Transverse colon (tissue), 4 donors: Measurements from ENCODE around the gene COX6B1. TPM values are rescaled to one million over a fixed set of nuclear protein-coding genes. Genes with fewer than 3 reads are reported as not detected.

Experiments
- DNase-seq: peaks from one replicate; pipeline ENCODE4 v3.0.0-alpha.2; 2019
- H3K27ac ChIP-seq, 4 donors: fragments of 200-600 bp; sonication (generic); 2 replicates each; pipeline ENCODE4 v1.5.1; 2016 to 2018; ENCODE audit warnings: inconsistent platforms in 4 of 4
- H3K27me3 ChIP-seq: fragments of 200-600 bp; sonication (generic); 2 replicates; pipeline ENCODE4 v1.5.1; 2017; ENCODE audit warnings: inconsistent platforms
- H3K36me3 ChIP-seq, 4 donors: fragments of 200-600 bp; sonication (generic); 2 replicates each; pipeline ENCODE4 v1.5.1; 2017 to 2019; ENCODE audit warnings: inconsistent platforms in 4 of 4
- H3K4me1 ChIP-seq, 4 donors: fragments of 200-600 bp; sonication (generic); 2 replicates each; pipeline ENCODE4 v1.5.1; 2017 to 2020; ENCODE audit warnings: inconsistent platforms in 4 of 4
- H3K4me3 ChIP-seq, 4 donors: fragments of 200-600 bp; sonication (generic); 1 replicate in 1 of 4; 2 replicates in 3 of 4; pipeline versions ENCODE4 v1.5.1 to v1.6.1; 2017 to 2019; ENCODE audit warnings: inconsistent platforms in 4 of 4
- H3K9me3 ChIP-seq, 2 donors: fragments of 200-600 bp; sonication (generic); 2 replicates each; pipeline ENCODE4 v1.5.1; 2017 to 2019; ENCODE audit warnings: inconsistent platforms in 2 of 2
- CTCF ChIP-seq, 5 experiments: fragments of 200-600 bp in 3 of 5; fragments of 450-650 bp in 2 of 5; sonication (generic) in 3 of 5; IDR thresholded peaks; 1 replicate in 2 of 5; 2 replicates in 3 of 5; pipeline ENCODE4 v1.5.1; 2016 to 2017; ENCODE audit warnings: antibody characterized with exemption in 5 of 5, inconsistent platforms in 3 of 5, mild to moderate bottlenecking in 2 of 5, moderate library complexity in 1 of 5
- EP300 ChIP-seq: sonication (generic); formaldehyde crosslinking; IDR thresholded peaks from one replicate; pipeline ENCODE4 v1.6.1; 2017; ENCODE audit warnings: antibody characterized with exemption, low read depth
- POLR2A ChIP-seq: fragments of 450-650 bp; IDR thresholded peaks from one replicate; pipeline ENCODE4 v1.6.1; 2016; ENCODE audit warnings: antibody characterized with exemption, mild to moderate bottlenecking, moderate library complexity
- POLR2AphosphoS5 ChIP-seq, 3 donors: sonication (generic); formaldehyde crosslinking; IDR thresholded peaks; one replicate each; pipeline ENCODE4 v1.6.1; 2016; ENCODE audit warnings: antibody characterized with exemption in 3 of 3
- WGBS, 2 donors: methylation state at CpG; one replicate each; pipeline ENCODE4 v1.1.5; 2018; ENCODE audit warnings: low coverage in 1 of 2; 5-methylcytosine and 5-hydroxymethylcytosine counted together
- in situ Hi-C, 4 donors: fragments of 200-750 bp; cut with MboI; loops; one replicate each; pipeline versions ENCODE4 v1.15.0 to v1.15.1; 2017; ENCODE audit warnings: low sequenced_read_pairs in 3 of 4, low pct_ligation_motif_present in 1 of 4, low pct_unique_long_range_greater_than_20kb in 1 of 4
- intact Hi-C: fragments of 100-400 bp; cut with DNase I; formaldehyde crosslinking; loops from one replicate; pipeline ENCODE4 v1.15.1; 2023; ENCODE audit warnings: low total_unique reads
- total RNA-seq, 4 donors: library from RNA; depleted of rRNA; stranded (reverse); fragments of >200 nt; gene quantifications; one replicate each; pipeline ENCODE4 v1.1.0, GENCODE V29; 2016

The COX6B1 gene
- total RNA-seq, 4 donors from 2014 or later = 368 to 1,320 (median 628) TPM

GRCh38 chr19:35670686-35671085 is 22.6 kb downstream of the COX6B1 start:
- no peaks in the 10 kb centered on the region for H3K9me3 ChIP-seq
- 91% methylated on average over 1 of the region's 1 CpG; no CpG with 5 or more reads in 1 of the 2 donors for WGBS, 2 donors
- TF ChIP-seq POLR2A (no peak), CTCF (IDR thresholded peaks at IDR 0.05) (no peak), POLR2AphosphoS5 (IDR thresholded peaks at IDR 0.05) (no peak), EP300 (no peak)
- H3K27me3 ChIP-seq = peaks cover 39% of the 10 kb centered on the region
- no peak overlapping the region for H3K27ac ChIP-seq
- no peak overlapping the region for H3K4me3 ChIP-seq
- H3K36me3 ChIP-seq = no peaks in the 10 kb centered on the region
- peaks cover 0 to 9% (median 4%) of the 10 kb centered on the region in 4 donors for H3K4me1 ChIP-seq
- in situ Hi-C loops (no loop called here), intact Hi-C loops (no loop called here)
- no peak for DNase-seq

GRCh38 chr19:35671818-35672217 is 23.7 kb downstream of the COX6B1 start:
- Histone ChIP-seq H3K27ac (no peak overlapping the region), H3K36me3 (no peaks in the 10 kb centered on the region), H3K4me1 (peaks cover 0 to 9% (median 4%) of the 10 kb centered on the region in 4 donors), H3K4me3 (no peak overlapping the region), H3K9me3 (no peaks in the 10 kb centered on the region), H3K27me3 (peaks cover 39% of the 10 kb centered on the region)
- WGBS, 2 donors = 21 to 25% methylated on average over 3 of the region's 3 CpGs
- intact Hi-C loops = no loop called here
- in situ Hi-C loops = no loop called here
- no peak for DNase-seq
- no peak for TF ChIP-seq POLR2A
- TF ChIP-seq POLR2AphosphoS5 (IDR thresholded peaks at IDR 0.05) = no peak
- no peak for TF ChIP-seq CTCF (IDR thresholded peaks at IDR 0.05)
- no peak for TF ChIP-seq EP300

- peaks cover 0 to 9% (median 4%) of the 10 kb centered on the region in 4 donors for H3K4me1 ChIP-seq
- in situ Hi-C loops (no loop called here), intact Hi-C loops (no loop called here)
- no peak for TF ChIP-seq POLR2AphosphoS5 (IDR thresholded peaks at IDR 0.05)
- no peak for TF ChIP-seq CTCF (IDR thresholded peaks at IDR 0.05)
- no peak for TF ChIP-seq POLR2A
- no peak for TF ChIP-seq EP300
- H3K27me3 ChIP-seq = peaks cover 39% of the 10 kb centered on the region
- H3K9me3 ChIP-seq = no peaks in the 10 kb centered on the region
- DNase-seq = peak; percentile 35
- WGBS, 2 donors = 4% methylated on average over 38 of the region's 39 CpGs; no CpG with 5 or more reads in 1 of the 2 donors
- no peaks in the 10 kb centered on the region for H3K36me3 ChIP-seq
- H3K4me3 ChIP-seq = peak overlapping the region in 1 of 4 donors; percentile 39
- H3K27ac ChIP-seq = no peak overlapping the region
Measured at GRCh38 chr19:35673121-35673804, 25.1 kb downstream of the COX6B1 start.

DNA sequence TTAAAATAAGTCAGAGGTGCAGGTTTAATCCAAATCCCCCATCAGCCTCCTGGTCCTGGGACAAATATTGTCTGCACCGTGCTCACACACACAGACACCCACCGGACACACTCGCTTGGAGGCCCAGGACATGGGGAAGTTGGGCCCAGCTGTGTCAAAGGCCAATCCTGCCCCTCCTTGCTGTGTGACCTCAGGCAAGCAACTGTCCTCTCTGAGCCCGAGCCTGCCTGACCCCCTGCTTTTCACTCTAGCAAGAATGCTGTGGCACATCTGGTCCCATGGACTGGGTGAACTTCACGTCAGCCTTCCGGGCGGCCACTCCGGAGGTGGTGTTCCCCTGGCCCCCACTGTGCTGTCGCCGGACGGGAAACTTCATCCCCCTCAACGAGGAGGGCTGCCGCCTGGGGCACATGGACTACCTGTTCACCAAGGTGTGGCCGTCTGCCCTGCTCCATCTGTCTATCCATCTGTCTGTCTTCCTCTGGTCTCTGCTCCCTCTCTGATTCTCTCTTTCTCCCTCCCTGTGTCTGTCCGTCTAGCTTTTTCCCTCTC is 27.5 kb downstream of the COX6B1 start:
- Histone ChIP-seq H3K4me3 (no peak overlapping the region), H3K4me1 (peaks cover 0 to 8% (median 2%) of the 10 kb centered on the region in 4 donors), H3K27ac (no peak overlapping the region), H3K36me3 (no peaks in the 10 kb centered on the region), H3K9me3 (no peaks in the 10 kb centered on the region), H3K27me3 (peaks cover 39% of the 10 kb centered on the region)
- TF ChIP-seq POLR2A = no peak
- no peak for TF ChIP-seq CTCF (IDR thresholded peaks at IDR 0.05)
- intact Hi-C loops (no loop called here), in situ Hi-C loops (no loop called here)
- 79 to 100% methylated on average over 1 to 14 of the region's 15 CpGs for WGBS, 2 donors
- no peak for DNase-seq
